Neural progenitor cell (in vitro differentiated cells): Measurements from ENCODE around the gene IARS2. TPM values are rescaled to one million over a fixed set of nuclear protein-coding genes. Genes with fewer than 3 reads are reported as not detected.

Experiments used
- DNase-seq: peaks from one replicate; pipeline ENCODE4 v3.0.0-alpha.2; 2016; ENCODE audit warnings: low spot score
- H2AFZ ChIP-seq: fragments of 200-600 bp; sonication (generic); replicated peaks from 2 replicates; pipeline ENCODE4 v1.6.1; 2016; ENCODE audit warnings: antibody characterized with exemption
- H3F3A ChIP-seq: fragments of 200-600 bp; sonication (generic); 2 replicates; pipeline ENCODE4 v1.6.1; 2016; ENCODE audit warnings: antibody characterized with exemption, low read depth
- H3K27ac ChIP-seq: fragments of 200-600 bp; sonication (generic); 2 replicates; pipeline ENCODE4 v1.5.1; 2016; ENCODE audit warnings: mild to moderate bottlenecking
- H3K27me3 ChIP-seq: fragments of 200-600 bp; sonication (generic); 2 replicates; pipeline ENCODE4 v1.6.1; 2016; ENCODE audit warnings: mild to moderate bottlenecking, moderate library complexity
- H3K36me3 ChIP-seq: fragments of 200-600 bp; sonication (generic); 2 replicates; pipeline ENCODE4 v1.5.1; 2016
- H3K4me1 ChIP-seq: fragments of 200-600 bp; sonication (generic); 2 replicates; pipeline ENCODE4 v1.6.1; 2016; ENCODE audit warnings: mixed run types
- H3K4me2 ChIP-seq: fragments of 200-600 bp; sonication (generic); 2 replicates; pipeline ENCODE4 v1.6.1; 2016
- H3K4me3 ChIP-seq: fragments of 200-600 bp; sonication (generic); 2 replicates; pipeline ENCODE4 v1.5.1; 2016
- H3K79me2 ChIP-seq: fragments of 200-600 bp; sonication (generic); 2 replicates; pipeline ENCODE4 v1.6.1; 2016; ENCODE audit warnings: low read depth
- H3K9ac ChIP-seq: fragments of 200-600 bp; sonication (generic); 2 replicates; pipeline ENCODE4 v1.6.1; 2016
- H3K9me3 ChIP-seq: fragments of 200-600 bp; sonication (generic); 2 replicates; pipeline ENCODE4 v1.5.1; 2016; ENCODE audit warnings: low read depth
- H4K20me1 ChIP-seq: fragments of 200-600 bp; sonication (generic); 2 replicates; pipeline ENCODE4 v1.6.1; 2016; ENCODE audit warnings: low read depth
- H3K27ac Mint-ChIP-seq: 3 replicates; pipeline ENCODE4 v1.8.0; 2021; ENCODE audit warnings: mixed read lengths
- H3K27me3 Mint-ChIP-seq: 2 replicates; pipeline ENCODE4 v1.8.0; 2022; ENCODE audit warnings: low read depth, mild to moderate bottlenecking, inconsistent platforms, moderate library complexity, mixed read lengths; ENCODE audit not compliant: insufficient read depth
- H3K36me3 Mint-ChIP-seq: 3 replicates; pipeline ENCODE4 v1.8.0; 2021; ENCODE audit warnings: mixed read lengths
- H3K4me1 Mint-ChIP-seq: 3 replicates; pipeline ENCODE4 v1.8.0; 2021; ENCODE audit warnings: mixed read lengths
- H3K4me3 Mint-ChIP-seq: 3 replicates; pipeline ENCODE4 v1.8.0; 2021; ENCODE audit warnings: mild to moderate bottlenecking, moderate library complexity, mixed read lengths
- H3K9me3 Mint-ChIP-seq: 3 replicates; pipeline ENCODE4 v1.8.0; 2020; ENCODE audit warnings: mixed read lengths
- CTCF ChIP-seq: fragments of 200-600 bp; sonication (generic); IDR thresholded peaks from 2 replicates; pipeline ENCODE4 v1.5.1; 2017; ENCODE audit warnings: antibody characterized with exemption, mild to moderate bottlenecking
- EZH2 ChIP-seq: fragments of 200-600 bp; sonication (generic); IDR thresholded peaks from 2 replicates; pipeline ENCODE4 v1.6.1; 2017; ENCODE audit warnings: antibody characterized with exemption, mild to moderate bottlenecking, moderate library complexity
- EZH2phosphoT487 ChIP-seq: fragments of 200-600 bp; sonication (generic); IDR thresholded peaks from 2 replicates; pipeline ENCODE4 v1.6.1; 2017; ENCODE audit warnings: antibody characterized with exemption
- total RNA-seq: library from RNA; depleted of rRNA; stranded (reverse); fragments of >200 nt; gene quantifications from 2 replicates; pipeline ENCODE4 v1.2.3, GENCODE V29; 2015; ENCODE audit warnings: low replicate concordance

Gene IARS2
- total RNA-seq, 1 donor from 2014 or later, result 100 TPM

GRCh38 chr1:220186752-220187151, 92.8 kb downstream of the IARS2 start:
- Mint-ChIP-seq H3K27ac (no peak overlapping the region), H3K36me3 (peaks cover 10% of the 10 kb centered on the region), H3K4me3 (no peak overlapping the region), H3K9me3 (no peaks in the 10 kb centered on the region), H3K4me1 (no peaks in the 10 kb centered on the region), H3K27me3 (no peaks in the 10 kb centered on the region)
- Histone ChIP-seq H2AFZ (no peak overlapping the region), H3K27me3 (no peaks in the 10 kb centered on the region), H3K9me3 (no peaks in the 10 kb centered on the region), H3K4me1 (peaks cover 7% of the 10 kb centered on the region), H3K79me2 (no peaks in the 10 kb centered on the region), H3K9ac (no peak overlapping the region), H3K36me3 (peaks cover 4% of the 10 kb centered on the region), H4K20me1 (no peaks in the 10 kb centered on the region), H3K4me2 (no peak overlapping the region), H3K27ac (peak overlapping the region; percentile 45), H3F3A (peaks cover 5% of the 10 kb centered on the region), H3K4me3 (no peak overlapping the region)
- no peak for TF ChIP-seq EZH2phosphoT487
- TF ChIP-seq CTCF, result no peak
- no peak for TF ChIP-seq EZH2
- DNase-seq, result no peak

DNA sequence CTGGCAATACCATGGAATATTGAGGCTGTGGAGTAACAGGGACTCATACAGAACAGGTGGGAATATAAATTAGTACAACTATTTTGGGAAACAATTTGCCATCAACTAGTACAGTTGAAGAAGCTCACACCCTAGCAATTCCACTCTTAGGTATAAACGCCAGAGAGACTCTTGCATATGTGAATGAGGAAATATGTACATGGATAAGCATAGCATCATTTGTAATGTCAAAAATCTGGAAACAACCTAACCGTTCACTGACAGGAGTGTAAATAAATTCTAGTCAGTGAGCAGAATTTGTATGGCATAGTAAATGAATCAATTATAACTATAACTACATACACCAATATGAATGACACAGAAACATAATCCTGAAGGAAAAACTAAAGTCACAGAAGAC, 94.6 kb downstream of the IARS2 start:
- Histone ChIP-seq H4K20me1 (no peaks in the 10 kb centered on the region), H3K79me2 (no peaks in the 10 kb centered on the region), H3K9me3 (no peaks in the 10 kb centered on the region), H3F3A (peaks cover 5% of the 10 kb centered on the region), H3K27me3 (no peaks in the 10 kb centered on the region), H2AFZ (no peak overlapping the region), H3K4me1 (peaks cover 7% of the 10 kb centered on the region), H3K27ac (no peak overlapping the region), H3K4me2 (no peak overlapping the region), H3K9ac (no peak overlapping the region), H3K36me3 (peaks cover 4% of the 10 kb centered on the region), H3K4me3 (no peak overlapping the region)
- DNase-seq, result no peak
- Mint-ChIP-seq H3K27ac (no peak overlapping the region), H3K36me3 (peaks cover 11% of the 10 kb centered on the region), H3K4me1 (no peaks in the 10 kb centered on the region), H3K4me3 (no peak overlapping the region), H3K27me3 (no peaks in the 10 kb centered on the region), H3K9me3 (no peaks in the 10 kb centered on the region)
- TF ChIP-seq EZH2phosphoT487 (no peak), EZH2 (no peak), CTCF (no peak)

- no peak overlapping the region for H3K9ac ChIP-seq
- no peaks in the 10 kb centered on the region for H3K79me2 ChIP-seq
- DNase-seq, result peak; percentile 5
- H3K27me3 ChIP-seq, result no peaks in the 10 kb centered on the region
- H3F3A ChIP-seq, result peaks cover 5% of the 10 kb centered on the region
- no peak overlapping the region for H3K4me2 ChIP-seq
- no peak overlapping the region for H3K4me3 ChIP-seq
- no peaks in the 10 kb centered on the region for H4K20me1 ChIP-seq
- no peak overlapping the region for H3K27ac ChIP-seq
- no peak overlapping the region for H2AFZ ChIP-seq
- no peak overlapping the region for H3K4me3 Mint-ChIP-seq
- TF ChIP-seq CTCF (peak; percentile 54), EZH2phosphoT487 (no peak)
- peaks cover 7% of the 10 kb centered on the region for H3K36me3 ChIP-seq
- no peaks in the 10 kb centered on the region for H3K9me3 ChIP-seq
- H3K4me1 Mint-ChIP-seq, result no peaks in the 10 kb centered on the region
- no peaks in the 10 kb centered on the region for H3K27me3 Mint-ChIP-seq
- peaks cover 13% of the 10 kb centered on the region for H3K36me3 Mint-ChIP-seq
- H3K4me1 ChIP-seq, result peaks cover 7% of the 10 kb centered on the region
- H3K9me3 Mint-ChIP-seq, result no peaks in the 10 kb centered on the region
- no peak overlapping the region for H3K27ac Mint-ChIP-seq
Observed at GRCh38 chr1:220189750-220190347, 95.9 kb downstream of the IARS2 start.
